IPS-18a (cell line): Measurements from ENCODE around the gene C1orf21.

Experiments used
- H3K27ac ChIP-seq: one replicate; pipeline ENCODE4 v1.5.1; 2013; ENCODE audit warnings: low read length
- H3K27me3 ChIP-seq: one replicate; pipeline ENCODE4 v1.6.1; 2013; ENCODE audit warnings: mild to moderate bottlenecking, low read length; ENCODE audit not compliant: control insufficient read depth, insufficient read depth
- H3K36me3 ChIP-seq: one replicate; pipeline ENCODE4 v1.6.1; 2013; ENCODE audit warnings: low read depth, low read length; ENCODE audit not compliant: control insufficient read depth
- H3K4me1 ChIP-seq: one replicate; pipeline ENCODE4 v1.6.1; 2013; ENCODE audit warnings: low read depth, low read length; ENCODE audit not compliant: control insufficient read depth
- H3K4me3 ChIP-seq: one replicate; pipeline ENCODE4 v1.5.1; 2013; ENCODE audit warnings: low read length
- H3K9ac ChIP-seq: one replicate; pipeline ENCODE4 v1.6.1; 2013; ENCODE audit warnings: mild to moderate bottlenecking, low read length, moderate library complexity
- H3K9me3 ChIP-seq: one replicate; pipeline ENCODE4 v1.6.1; 2013; ENCODE audit warnings: low read depth, low read length; ENCODE audit not compliant: control insufficient read depth

Gene C1orf21

GRCh38 chr1:184660462-184661191 is 273.8 kb downstream of the C1orf21 start:
- H3K9ac ChIP-seq, result no peak overlapping the region
- no peaks in the 10 kb centered on the region for H3K9me3 ChIP-seq
- H3K36me3 ChIP-seq, result no peaks in the 10 kb centered on the region
- H3K27me3 ChIP-seq, result peaks cover 6% of the 10 kb centered on the region
- no peak overlapping the region for H3K27ac ChIP-seq
- no peak overlapping the region for H3K4me3 ChIP-seq
- peaks cover 6% of the 10 kb centered on the region for H3K4me1 ChIP-seq

DNA sequence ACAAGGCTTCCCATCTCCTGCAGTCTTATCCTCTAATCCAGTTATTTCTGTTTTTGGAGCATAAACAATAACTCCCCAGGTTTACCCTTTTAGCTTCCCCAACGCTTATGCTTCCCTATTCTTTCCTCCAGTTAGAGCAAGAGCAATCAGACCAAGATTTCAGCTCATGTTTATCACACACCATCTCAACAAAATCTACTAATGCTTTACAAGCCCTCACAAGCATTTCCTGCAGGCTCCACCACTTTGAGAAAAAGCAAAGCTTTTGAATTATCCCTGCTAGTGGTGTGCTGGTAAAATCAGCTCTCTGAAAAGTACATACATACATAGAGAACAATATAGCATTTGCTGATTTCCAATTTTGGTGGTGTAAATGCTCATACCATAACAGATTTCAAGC is 275.0 kb downstream of the C1orf21 start:
- H3K27ac ChIP-seq, result no peak overlapping the region
- peaks cover 6% of the 10 kb centered on the region for H3K27me3 ChIP-seq
- H3K9ac ChIP-seq, result no peak overlapping the region
- H3K4me3 ChIP-seq, result no peak overlapping the region
- H3K9me3 ChIP-seq, result no peaks in the 10 kb centered on the region
- H3K36me3 ChIP-seq, result no peaks in the 10 kb centered on the region
- peaks cover 6% of the 10 kb centered on the region for H3K4me1 ChIP-seq

DNA sequence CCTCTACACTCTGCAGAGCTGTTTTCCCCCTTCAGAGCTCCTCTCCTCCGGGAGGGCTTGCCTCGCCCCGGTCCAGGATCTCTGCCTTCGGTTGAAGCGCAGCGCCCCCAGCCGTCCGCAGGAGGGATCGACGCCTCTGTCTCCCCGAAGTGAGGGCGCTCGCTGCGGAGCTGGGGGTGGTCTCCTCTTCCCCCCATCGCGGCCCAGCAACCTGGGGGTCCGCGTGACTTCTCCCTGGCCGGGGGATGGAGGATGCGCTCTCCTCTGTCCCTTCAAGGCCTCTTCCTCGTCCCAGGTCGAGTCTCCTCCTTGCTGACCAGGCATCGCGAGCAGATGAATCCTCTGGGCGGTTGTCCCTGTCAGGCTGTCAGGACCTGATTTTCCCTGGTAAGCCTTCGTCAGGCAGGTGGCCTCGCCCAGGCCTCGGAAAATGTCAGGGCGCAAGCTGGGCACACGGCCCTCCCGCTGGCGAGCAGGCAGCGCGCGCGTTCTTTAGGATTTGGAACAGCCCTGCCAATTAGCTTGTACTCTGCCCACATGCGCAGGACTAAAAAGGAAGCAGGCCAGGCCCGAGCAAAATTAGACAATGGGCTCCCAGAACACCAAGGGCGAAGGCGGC is 277.3 kb downstream of the C1orf21 start:
- Histone ChIP-seq H3K27ac (no peak overlapping the region), H3K4me3 (no peak overlapping the region), H3K9ac (no peak overlapping the region), H3K9me3 (no peaks in the 10 kb centered on the region), H3K4me1 (peaks cover 18% of the 10 kb centered on the region), H3K36me3 (no peaks in the 10 kb centered on the region), H3K27me3 (peaks cover 6% of the 10 kb centered on the region)

- Histone ChIP-seq H3K9ac (no peak overlapping the region), H3K4me3 (no peak overlapping the region), H3K4me1 (peaks cover 23% of the 10 kb centered on the region), H3K36me3 (no peaks in the 10 kb centered on the region), H3K9me3 (no peaks in the 10 kb centered on the region), H3K27ac (no peak overlapping the region), H3K27me3 (peaks cover 6% of the 10 kb centered on the region)
Observed at GRCh38 chr1:184664661-184665060, 277.8 kb downstream of the C1orf21 start.

DNA sequence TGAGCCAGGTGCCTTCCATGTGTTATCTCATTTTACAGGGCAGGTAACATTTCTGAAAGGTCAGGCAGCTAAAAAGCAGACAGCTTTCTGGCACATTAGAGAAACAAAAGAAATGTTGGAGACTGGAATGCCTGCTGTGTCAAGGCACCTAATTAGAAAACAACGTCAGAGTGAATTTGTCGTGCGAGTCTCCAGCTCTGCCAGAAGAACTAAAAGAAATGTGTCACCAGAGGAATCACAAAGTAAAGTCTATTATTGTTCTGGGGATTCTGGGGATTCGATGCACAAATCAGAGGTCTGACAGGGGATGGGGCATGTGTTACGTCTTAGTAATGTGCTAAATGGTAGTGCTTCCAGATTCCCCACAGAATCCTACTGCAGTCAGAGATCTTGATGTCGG is 278.5 kb downstream of the C1orf21 start:
- H3K9ac ChIP-seq, result no peak overlapping the region
- H3K36me3 ChIP-seq, result no peaks in the 10 kb centered on the region
- H3K27me3 ChIP-seq, result peaks cover 6% of the 10 kb centered on the region
- H3K4me1 ChIP-seq, result peaks cover 25% of the 10 kb centered on the region
- no peak overlapping the region for H3K27ac ChIP-seq
- no peaks in the 10 kb centered on the region for H3K9me3 ChIP-seq
- H3K4me3 ChIP-seq, result no peak overlapping the region

- Histone ChIP-seq H3K9me3 (no peaks in the 10 kb centered on the region), H3K36me3 (no peaks in the 10 kb centered on the region), H3K4me1 (peaks cover 59% of the 10 kb centered on the region), H3K9ac (no peak overlapping the region), H3K4me3 (peak overlapping the region; percentile 26), H3K27ac (no peak overlapping the region), H3K27me3 (peaks cover 6% of the 10 kb centered on the region)
Observed at GRCh38 chr1:184669391-184669790, 282.6 kb downstream of the C1orf21 start.

DNA sequence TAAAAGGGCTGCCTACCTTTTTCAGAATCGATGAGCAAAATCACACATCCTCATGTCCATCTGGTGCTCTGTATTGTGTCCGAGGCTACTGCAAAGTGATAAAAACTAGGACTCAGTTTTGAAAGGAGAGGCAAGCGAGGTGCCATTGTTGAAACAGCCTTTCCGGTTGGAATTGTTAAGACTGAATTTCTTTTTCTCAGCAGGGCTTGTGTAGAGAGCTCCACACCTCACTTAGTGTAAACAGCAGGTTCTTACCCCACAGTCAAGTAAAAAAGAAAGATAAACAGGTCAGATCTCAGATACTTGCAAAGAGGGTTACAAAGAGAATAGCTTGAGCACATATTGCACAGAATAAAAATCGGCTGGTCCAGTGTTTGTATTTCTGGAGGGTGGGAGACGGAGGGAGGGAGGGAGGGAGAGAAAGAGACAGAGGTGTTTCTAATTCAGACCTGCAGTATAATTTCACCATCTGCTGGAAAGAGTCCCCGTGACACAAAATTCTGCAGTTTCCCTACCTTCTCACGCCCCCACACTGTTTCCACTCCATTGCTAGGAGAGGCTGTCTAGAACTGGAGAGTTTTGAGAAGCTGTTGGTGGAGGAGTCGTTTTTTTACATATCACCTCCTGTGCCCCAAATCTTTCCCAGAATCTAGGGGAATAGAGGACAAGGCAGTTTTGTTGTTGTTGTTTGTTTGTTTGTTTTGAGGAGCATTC is 285.3 kb downstream of the C1orf21 start:
- no peaks in the 10 kb centered on the region for H3K36me3 ChIP-seq
- peak overlapping the region; percentile 25 for H3K4me3 ChIP-seq
- H3K27ac ChIP-seq, result no peak overlapping the region
- peaks cover 52% of the 10 kb centered on the region for H3K4me1 ChIP-seq
- no peak overlapping the region for H3K9ac ChIP-seq
- no peaks in the 10 kb centered on the region for H3K9me3 ChIP-seq
- H3K27me3 ChIP-seq, result no peaks in the 10 kb centered on the region

GRCh38 chr1:184673305-184673704 is 286.5 kb downstream of the C1orf21 start:
- peaks cover 49% of the 10 kb centered on the region for H3K4me1 ChIP-seq
- no peak overlapping the region for H3K9ac ChIP-seq
- no peaks in the 10 kb centered on the region for H3K9me3 ChIP-seq
- peak overlapping the region; percentile 11 for H3K4me3 ChIP-seq
- H3K27ac ChIP-seq, result no peak overlapping the region
- H3K27me3 ChIP-seq, result no peaks in the 10 kb centered on the region
- H3K36me3 ChIP-seq, result no peaks in the 10 kb centered on the region

GRCh38 chr1:184677344-184677743 is 290.5 kb downstream of the C1orf21 start:
- H3K27me3 ChIP-seq, result no peaks in the 10 kb centered on the region
- no peaks in the 10 kb centered on the region for H3K36me3 ChIP-seq
- H3K9me3 ChIP-seq, result no peaks in the 10 kb centered on the region
- peaks cover 15% of the 10 kb centered on the region for H3K4me1 ChIP-seq
- no peak overlapping the region for H3K27ac ChIP-seq
- H3K9ac ChIP-seq, result no peak overlapping the region
- H3K4me3 ChIP-seq, result no peak overlapping the region
